K562 (cell line): ENCODE measurements around the gene TBCCD1. TPM values are rescaled to one million over a fixed set of nuclear protein-coding genes. Genes with fewer than 3 reads are reported as not detected.

ENCODE experiments used
- BCL6 ChIP-seq: fragments of 250-450 bp; sonication (Bioruptor Pico); IDR thresholded peaks from 2 replicates; pipeline ENCODE4 v1.4.0; 2020
- CBFA2T3 ChIP-seq: fragments of 450-650 bp; IDR thresholded peaks from 2 replicates; pipeline ENCODE4 v1.6.1; 2017
- FOXK1 ChIP-seq: sonication (generic); formaldehyde crosslinking; IDR thresholded peaks from 2 replicates; pipeline ENCODE4 v1.8.0; 2022; ENCODE audit warnings: missing genetic modification reagents, mild to moderate bottlenecking, borderline replicate concordance
- HNRNPK ChIP-seq: fragments of 200-400 bp; formaldehyde crosslinking; IDR thresholded peaks from one replicate; pipeline ENCODE4 v1.6.1; 2018; ENCODE audit warnings: mild to moderate bottlenecking, low read depth, low read length; ENCODE audit not compliant: poor library complexity, severe bottlenecking
- MAFF ChIP-seq: IDR thresholded peaks from 2 replicates; pipeline ENCODE4 v1.6.1; 2012; ENCODE audit warnings: low read length, improper control_type of control experiment
- NBN ChIP-seq: fragments of 450-650 bp; IDR thresholded peaks from 2 replicates; pipeline ENCODE4 v1.6.1; 2016; ENCODE audit warnings: low read depth, mild to moderate bottlenecking
- NRF1 ChIP-seq, 2 experiments: fragments of 450-650 bp; IDR thresholded peaks in 1 of 2; conservative IDR thresholded peaks in 1 of 2; 2 replicates each; pipeline ENCODE4 v1.6.1; 2014; ENCODE audit warnings: mild to moderate bottlenecking in 2 of 2
- POLR2A ChIP-seq: fragments of 450-650 bp; conservative IDR thresholded peaks from 2 replicates; pipeline ENCODE4 v1.6.1; 2016
- POLR2B ChIP-seq: fragments of 450-650 bp; IDR thresholded peaks from 2 replicates; pipeline ENCODE4 v1.6.1; 2018; ENCODE audit warnings: low read depth; ENCODE audit not compliant: partially characterized antibody
- RHOXF2B ChIP-seq: fragments of 250-450 bp; sonication (Bioruptor Pico); conservative IDR thresholded peaks from 2 replicates; pipeline ENCODE4 v1.5.1; 2021
- SAFB2 ChIP-seq: fragments of 200-400 bp; formaldehyde crosslinking; IDR thresholded peaks from 2 replicates; pipeline ENCODE4 v1.6.1; 2018; ENCODE audit warnings: borderline replicate concordance, low read length, low read depth, moderate library complexity; ENCODE audit not compliant: severe bottlenecking
- SOX6 ChIP-seq: fragments of 450-650 bp; IDR thresholded peaks from 2 replicates; pipeline ENCODE4 v1.6.1; 2014; ENCODE audit warnings: mild to moderate bottlenecking
- TCF3 ChIP-seq: sonication (generic); formaldehyde crosslinking; IDR thresholded peaks from 2 replicates; pipeline ENCODE4 v1.4.0; 2020; ENCODE audit warnings: mild to moderate bottlenecking, missing genetic modification reagents
- ZNF408 ChIP-seq: fragments of 250-450 bp; sonication (Bioruptor Pico); IDR thresholded peaks from 2 replicates; pipeline ENCODE4 v1.4.0; 2020; ENCODE audit warnings: low read depth, mild to moderate bottlenecking, moderate library complexity
- ZNF41 ChIP-seq: fragments of 250-450 bp; sonication (Bioruptor Pico); conservative IDR thresholded peaks from 2 replicates; pipeline ENCODE4 v1.4.0; 2020; ENCODE audit warnings: mild to moderate bottlenecking
- ZNF444 ChIP-seq: fragments of 250-450 bp; sonication (Bioruptor Pico); IDR thresholded peaks from 2 replicates; pipeline ENCODE4 v1.4.0; 2020; ENCODE audit warnings: mild to moderate bottlenecking, moderate library complexity
- polyA plus RNA-seq, 8 experiments: library from polyadenylated mRNA; depleted of rRNA in 4 of 8; stranded (reverse) in 5 of 8; unstranded in 3 of 8; fragments of >200 nt; fragmentation: Nextera tagmentation in 2 of 8; fragmentation: Illumina TruSeq in 1 of 8; extraction: Ambion mirVana in 2 of 8; extraction: Trizol in 1 of 8; gene quantifications; 2 replicates each; pipeline versions ENCODE4 v1.2.1 to v1.2.3, GENCODE V29; 2011 to 2014; ENCODE audit warnings: inconsistent platforms in 1 of 8, missing spikeins in 1 of 8
- total RNA-seq, 7 experiments: library from RNA; depleted of rRNA in 6 of 7; stranded (reverse); fragments of >200 nt in 6 of 7; fragmentation: Illumina TruSeq in 2 of 7; extraction: Trizol in 2 of 7; gene quantifications; 2 replicates each; pipeline versions ENCODE4 v1.2.1 to v1.2.3, GENCODE V29; 2011 to 2021; ENCODE audit warnings: low replicate concordance in 1 of 7
- TF ChIP-seq, protein P1 (sequence below): fragments of 450-650 bp; IDR thresholded peaks from 2 replicates; pipeline ENCODE4 v1.6.1; 2016; ENCODE audit warnings: missing biosample characterization, missing genetic modification characterization
- TF ChIP-seq, protein P2 (sequence below), 2 experiments: fragments of 150-350 bp in 1 of 2; IDR thresholded peaks; 2 replicates each; pipeline ENCODE4 v1.6.1; 2012 to 2016; ENCODE audit warnings: low read depth in 2 of 2, low read length in 2 of 2, mild to moderate bottlenecking in 1 of 2, moderate library complexity in 1 of 2
- TF ChIP-seq, protein P3 (sequence below): fragments of 450-650 bp; IDR thresholded peaks from one replicate; pipeline ENCODE4 v1.6.1; 2018; ENCODE audit warnings: mild to moderate bottlenecking, moderate library complexity; ENCODE audit not compliant: partially characterized antibody

TBCCD1 gene
- total and polyA plus RNA-seq, 9 of the 15 experiments (the other 6 are each of a cell fraction or from before 2014, with no cell fraction given), result 17.7 to 31.1 (median 21.2) TPM

DNA sequence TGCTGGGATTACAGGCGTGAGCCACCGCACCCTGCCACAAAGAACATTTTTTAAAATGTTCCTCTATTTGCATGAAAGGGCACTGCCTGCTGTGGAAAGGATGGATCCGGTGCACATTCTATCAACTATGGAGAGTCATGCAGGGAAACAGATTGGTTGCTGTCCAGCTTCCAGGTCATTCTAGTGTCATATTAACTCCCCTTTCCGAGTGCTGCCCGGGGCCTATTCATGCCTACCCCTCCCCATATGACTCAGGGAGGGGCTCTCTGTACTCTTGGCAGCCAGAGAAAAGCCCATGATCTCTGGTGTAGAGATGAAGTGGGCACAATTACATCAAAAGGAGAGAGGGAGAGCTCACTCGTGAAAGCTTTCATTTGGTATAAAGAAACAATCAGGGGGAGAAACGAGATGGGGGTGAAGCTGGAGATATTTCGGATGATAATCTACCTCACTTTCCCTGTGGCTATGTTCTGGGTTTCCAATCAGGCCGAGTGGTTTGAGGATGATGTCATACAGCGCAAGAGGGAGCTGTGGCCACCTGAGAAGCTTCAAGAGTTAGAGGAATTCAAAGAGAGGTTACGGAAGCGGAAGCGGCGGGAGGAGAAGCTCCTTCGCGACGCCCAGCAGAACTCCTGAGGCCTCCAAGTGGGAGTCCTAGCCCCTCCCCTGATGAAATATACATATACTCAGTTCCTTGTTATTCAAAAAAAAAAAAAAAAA, 29.6 kb upstream of the TBCCD1 start (continued):
- TF ChIP-seq ZNF408, result no peak
- TF ChIP-seq, protein P1, sequence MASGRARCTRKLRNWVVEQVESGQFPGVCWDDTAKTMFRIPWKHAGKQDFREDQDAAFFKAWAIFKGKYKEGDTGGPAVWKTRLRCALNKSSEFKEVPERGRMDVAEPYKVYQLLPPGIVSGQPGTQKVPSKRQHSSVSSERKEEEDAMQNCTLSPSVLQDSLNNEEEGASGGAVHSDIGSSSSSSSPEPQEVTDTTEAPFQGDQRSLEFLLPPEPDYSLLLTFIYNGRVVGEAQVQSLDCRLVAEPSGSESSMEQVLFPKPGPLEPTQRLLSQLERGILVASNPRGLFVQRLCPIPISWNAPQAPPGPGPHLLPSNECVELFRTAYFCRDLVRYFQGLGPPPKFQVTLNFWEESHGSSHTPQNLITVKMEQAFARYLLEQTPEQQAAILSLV (tag), result peak; percentile 51; the same call in 1 of the 2 replicates
- TF ChIP-seq CBFA2T3, result no peak
- TF ChIP-seq TCF3 (CRISPR knock-in tag), result no peak
- no peak for TF ChIP-seq BCL6 (CRISPR knock-in tag)
- TF ChIP-seq POLR2A, result no peak
- TF ChIP-seq SAFB2, result no peak
- TF ChIP-seq NBN, result peak; percentile 39; the same call in 1 of the 2 replicates
- peak in 1 of 2 experiments; percentile 38; a peak in 2 of 4 replicates for TF ChIP-seq NRF1 (conservative IDR thresholded peaks at IDR 0.05 in 1 of 2, IDR thresholded peaks at IDR 0.05 in 1 of 2)
- TF ChIP-seq ZNF41 (CRISPR knock-in tag), result no peak
- TF ChIP-seq, protein P2, sequence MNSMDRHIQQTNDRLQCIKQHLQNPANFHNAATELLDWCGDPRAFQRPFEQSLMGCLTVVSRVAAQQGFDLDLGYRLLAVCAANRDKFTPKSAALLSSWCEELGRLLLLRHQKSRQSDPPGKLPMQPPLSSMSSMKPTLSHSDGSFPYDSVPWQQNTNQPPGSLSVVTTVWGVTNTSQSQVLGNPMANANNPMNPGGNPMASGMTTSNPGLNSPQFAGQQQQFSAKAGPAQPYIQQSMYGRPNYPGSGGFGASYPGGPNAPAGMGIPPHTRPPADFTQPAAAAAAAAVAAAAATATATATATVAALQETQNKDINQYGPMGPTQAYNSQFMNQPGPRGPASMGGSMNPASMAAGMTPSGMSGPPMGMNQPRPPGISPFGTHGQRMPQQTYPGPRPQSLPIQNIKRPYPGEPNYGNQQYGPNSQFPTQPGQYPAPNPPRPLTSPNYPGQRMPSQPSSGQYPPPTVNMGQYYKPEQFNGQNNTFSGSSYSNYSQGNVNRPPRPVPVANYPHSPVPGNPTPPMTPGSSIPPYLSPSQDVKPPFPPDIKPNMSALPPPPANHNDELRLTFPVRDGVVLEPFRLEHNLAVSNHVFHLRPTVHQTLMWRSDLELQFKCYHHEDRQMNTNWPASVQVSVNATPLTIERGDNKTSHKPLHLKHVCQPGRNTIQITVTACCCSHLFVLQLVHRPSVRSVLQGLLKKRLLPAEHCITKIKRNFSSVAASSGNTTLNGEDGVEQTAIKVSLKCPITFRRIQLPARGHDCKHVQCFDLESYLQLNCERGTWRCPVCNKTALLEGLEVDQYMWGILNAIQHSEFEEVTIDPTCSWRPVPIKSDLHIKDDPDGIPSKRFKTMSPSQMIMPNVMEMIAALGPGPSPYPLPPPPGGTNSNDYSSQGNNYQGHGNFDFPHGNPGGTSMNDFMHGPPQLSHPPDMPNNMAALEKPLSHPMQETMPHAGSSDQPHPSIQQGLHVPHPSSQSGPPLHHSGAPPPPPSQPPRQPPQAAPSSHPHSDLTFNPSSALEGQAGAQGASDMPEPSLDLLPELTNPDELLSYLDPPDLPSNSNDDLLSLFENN (IDR thresholded peaks at IDR 0.05; ENCODE audit: low read depth in 2 of 2, low read length in 2 of 2), result no peak
- TF ChIP-seq HNRNPK, result no peak
- no peak for TF ChIP-seq ZNF444 (CRISPR knock-in tag)
- no peak for TF ChIP-seq RHOXF2B
- no peak for TF ChIP-seq MAFF
- TF ChIP-seq, protein P3, sequence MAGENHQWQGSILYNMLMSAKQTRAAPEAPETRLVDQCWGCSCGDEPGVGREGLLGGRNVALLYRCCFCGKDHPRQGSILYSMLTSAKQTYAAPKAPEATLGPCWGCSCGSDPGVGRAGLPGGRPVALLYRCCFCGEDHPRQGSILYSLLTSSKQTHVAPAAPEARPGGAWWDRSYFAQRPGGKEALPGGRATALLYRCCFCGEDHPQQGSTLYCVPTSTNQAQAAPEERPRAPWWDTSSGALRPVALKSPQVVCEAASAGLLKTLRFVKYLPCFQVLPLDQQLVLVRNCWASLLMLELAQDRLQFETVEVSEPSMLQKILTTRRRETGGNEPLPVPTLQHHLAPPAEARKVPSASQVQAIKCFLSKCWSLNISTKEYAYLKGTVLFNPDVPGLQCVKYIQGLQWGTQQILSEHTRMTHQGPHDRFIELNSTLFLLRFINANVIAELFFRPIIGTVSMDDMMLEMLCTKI, result no peak
- TF ChIP-seq SOX6, result peak; percentile 45; the same call in 1 of the 2 replicates
- TF ChIP-seq FOXK1, result no peak
- TF ChIP-seq POLR2B, result no peak
